SK-N-SH (cell line): Measurements from ENCODE around the gene SPO11. TPM values are rescaled to one million over a fixed set of nuclear protein-coding genes. Genes with fewer than 3 reads are reported as not detected.

Source experiments
- CTCF ChIA-PET: fragments of 300-600, 350-600 bp; formaldehyde crosslinking; extraction: SDS; loops from one replicate; lab custom pipeline; 2021; lab: Yijun Ruan, JAX
- POLR2A ChIA-PET: fragments of 350-600 bp; sonication (Branson Sonifier 250); formaldehyde crosslinking; extraction: SDS; loops from one replicate; lab custom pipeline; 2020; ENCODE audit warnings: antibody characterized with exemption, inconsistent platforms; lab: Yijun Ruan, JAX
- DNase-seq: peaks from one replicate; pipeline ENCODE4 v3.0.0; 2012
- H2AFZ ChIP-seq: fragments of 200-600 bp; sonication (generic); 2 replicates; pipeline ENCODE4 v1.8.1; 2016; ENCODE audit warnings: antibody characterized with exemption, mild to moderate bottlenecking, low read depth
- H3F3A ChIP-seq: fragments of 200-600 bp; sonication (generic); replicated peaks from 2 replicates; pipeline ENCODE3; 2016; ENCODE audit warnings: antibody characterized with exemption, mild to moderate bottlenecking; ENCODE audit not compliant: insufficient read depth
- H3K27ac ChIP-seq, 2 experiments: fragments of 200-500 bp in 1 of 2; fragments of 200-600 bp in 1 of 2; sonication (Bioruptor generic) in 1 of 2; sonication (generic), shearing (Covaris generic) in 1 of 2; 2 replicates each; pipeline versions ENCODE4 v1.5.1 to v1.6.1; 2014 to 2016; ENCODE audit warnings: low read depth in 2 of 2, inconsistent platforms in 1 of 2, low read length in 1 of 2, mild to moderate bottlenecking in 1 of 2, mixed read lengths in 1 of 2
- H3K27me3 ChIP-seq: fragments of 200-600 bp; sonication (generic), shearing (Covaris generic); 2 replicates; pipeline ENCODE4 v1.6.1; 2016; ENCODE audit warnings: mixed run types; ENCODE audit not compliant: insufficient read depth
- H3K36me3 ChIP-seq, 2 experiments: fragments of 200-500 bp in 1 of 2; fragments of 200-600 bp in 1 of 2; sonication (Bioruptor generic) in 1 of 2; sonication (generic) in 1 of 2; replicated peaks in 1 of 2; 2 replicates each; pipeline versions ENCODE3 to v1.5.1; 2014 to 2016; ENCODE audit warnings: low read length in 1 of 2, mild to moderate bottlenecking in 1 of 2; ENCODE audit not compliant: insufficient read depth in 2 of 2, control insufficient read depth in 1 of 2
- H3K4me1 ChIP-seq, 2 experiments: fragments of 200-500 bp in 1 of 2; fragments of 200-600 bp in 1 of 2; sonication (Bioruptor generic) in 1 of 2; sonication (generic), shearing (Covaris generic) in 1 of 2; 2 replicates each; pipeline versions ENCODE4 v1.5.1 to v1.6.1; 2014 to 2016; ENCODE audit warnings: low read depth in 1 of 2, low read length in 1 of 2, mixed run types in 1 of 2; ENCODE audit not compliant: insufficient read depth in 2 of 2, control insufficient read depth in 1 of 2
- H3K4me2 ChIP-seq: fragments of 200-600 bp; sonication (generic), shearing (Covaris generic); 2 replicates; pipeline ENCODE4 v1.6.1; 2017; ENCODE audit warnings: mixed run types
- H3K4me3 ChIP-seq, 2 experiments: fragments of 200-500 bp in 1 of 2; fragments of 200-600 bp in 1 of 2; sonication (Bioruptor generic) in 1 of 2; sonication (generic), shearing (Covaris generic) in 1 of 2; 2 replicates each; pipeline versions ENCODE4 v1.5.1 to v1.8.1; 2014 to 2016; ENCODE audit warnings: low read depth in 2 of 2, inconsistent platforms in 1 of 2, low read length in 1 of 2, mild to moderate bottlenecking in 1 of 2, mixed read lengths in 1 of 2, moderate library complexity in 1 of 2
- H3K79me2 ChIP-seq: fragments of 200-600 bp; sonication (generic); 2 replicates; pipeline ENCODE4 v1.8.1; 2017; ENCODE audit warnings: mild to moderate bottlenecking; ENCODE audit not compliant: insufficient read depth
- H3K9ac ChIP-seq: fragments of 200-600 bp; sonication (generic); 2 replicates; pipeline ENCODE4 v1.6.1; 2017; ENCODE audit warnings: mixed run types
- H3K9me2 ChIP-seq: fragments of 200-600 bp; sonication (generic); 2 replicates; pipeline ENCODE4 v1.6.1; 2017; ENCODE audit warnings: mixed run types
- H3K9me3 ChIP-seq: fragments of 200-600 bp; sonication (generic); 2 replicates; pipeline ENCODE4 v1.6.1; 2017; ENCODE audit warnings: mixed run types, mild to moderate bottlenecking, moderate library complexity
- H4K20me1 ChIP-seq: fragments of 200-600 bp; sonication (generic); 2 replicates; pipeline ENCODE4 v1.6.1; 2017; ENCODE audit warnings: mild to moderate bottlenecking, mixed run types; ENCODE audit not compliant: insufficient read depth
- CTCF ChIP-seq: fragments of 200-600 bp; sonication (generic); IDR thresholded peaks from 2 replicates; pipeline ENCODE4 v1.6.1; 2017; ENCODE audit warnings: antibody characterized with exemption, mild to moderate bottlenecking, moderate library complexity
- EZH2phosphoT487 ChIP-seq: fragments of 200-600 bp; sonication (generic); IDR thresholded peaks from 2 replicates; pipeline ENCODE4 v1.6.1; 2017; ENCODE audit warnings: low read depth, mixed run types, mild to moderate bottlenecking, antibody characterized with exemption, moderate library complexity, borderline replicate concordance
- GATA2 ChIP-seq: sonication (generic); formaldehyde crosslinking; IDR thresholded peaks from 2 replicates; pipeline ENCODE4 v1.5.0; 2020; ENCODE audit warnings: mild to moderate bottlenecking, missing genetic modification reagents
- JUND ChIP-seq: IDR thresholded peaks from 2 replicates; pipeline ENCODE4 v1.4.0; 2012
- MAX ChIP-seq: IDR thresholded peaks from 2 replicates; pipeline ENCODE4 v1.4.0; 2012; ENCODE audit warnings: low read depth
- MEF2A ChIP-seq: IDR thresholded peaks from 2 replicates; pipeline ENCODE4 v1.4.0; 2012; ENCODE audit warnings: low read depth, borderline replicate concordance
- MXI1 ChIP-seq: IDR thresholded peaks from 2 replicates; pipeline ENCODE4 v1.6.1; 2012; ENCODE audit warnings: mild to moderate bottlenecking, low read depth, low read length, improper control_type of control experiment
- NFIC ChIP-seq: IDR thresholded peaks from 2 replicates; pipeline ENCODE4 v1.4.0; 2012; ENCODE audit warnings: borderline replicate concordance
- NRF1 ChIP-seq: IDR thresholded peaks from 2 replicates; pipeline ENCODE4 v1.6.1; 2012; ENCODE audit warnings: low read depth, mild to moderate bottlenecking, low read length
- PBX3 ChIP-seq: IDR thresholded peaks from 2 replicates; pipeline ENCODE4; 2012
- REST ChIP-seq: IDR thresholded peaks from 2 replicates; pipeline ENCODE4 v1.6.1; 2012; ENCODE audit warnings: mild to moderate bottlenecking, low read depth, low read length, moderate library complexity
- RFX5 ChIP-seq: IDR thresholded peaks from 2 replicates; pipeline ENCODE4 v1.6.1; 2012; ENCODE audit warnings: mild to moderate bottlenecking, improper control_type of control experiment, low read length
- RXRA ChIP-seq: IDR thresholded peaks from 2 replicates; pipeline ENCODE4 v1.4.0; 2012; ENCODE audit warnings: low read depth, mild to moderate bottlenecking, borderline replicate concordance
- SIN3A ChIP-seq: IDR thresholded peaks from 2 replicates; pipeline ENCODE4 v1.6.1; 2012; ENCODE audit warnings: low read depth, mild to moderate bottlenecking, low read length, moderate library complexity, borderline replicate concordance
- SMC3 ChIP-seq: IDR thresholded peaks from 2 replicates; pipeline ENCODE4 v1.6.1; 2012; ENCODE audit warnings: low read depth, low read length, improper control_type of control experiment
- TCF12 ChIP-seq: IDR thresholded peaks from 2 replicates; pipeline ENCODE4 v1.4.0; 2012
- USF1 ChIP-seq: IDR thresholded peaks from 2 replicates; pipeline ENCODE4 v1.4.0; 2012; ENCODE audit warnings: low read depth, borderline replicate concordance
- YY1 ChIP-seq: IDR thresholded peaks from 2 replicates; pipeline ENCODE4 v1.4.0; 2012; ENCODE audit warnings: low read depth, mild to moderate bottlenecking
- ZBTB33 ChIP-seq: IDR thresholded peaks from 2 replicates; pipeline ENCODE4 v1.4.0; 2012; ENCODE audit warnings: low read depth, borderline replicate concordance
- WGBS: methylation state at CpG from one replicate; pipeline ENCODE4 v1.1.6; 2017; ENCODE audit warnings: low lambda C conversion rate; 5-methylcytosine and 5-hydroxymethylcytosine counted together
- polyA plus RNA-seq, 3 experiments: library from polyadenylated mRNA; depleted of rRNA; stranded (reverse); fragments of >200 nt; gene quantifications; 2 replicates each; pipeline ENCODE4 v1.2.3, GENCODE V29; 2012

The SPO11 gene
- polyA plus RNA-seq, 1 of the 3 experiments (the other 2 are of a cell fraction): not detected

- ChIA-PET CTCF (no interaction called here), POLR2A (no interaction called here)
- no peak overlapping the region for H3K4me3 ChIP-seq
- peaks cover 0 to 13% of the 10 kb centered on the region in 2 experiments; a peak in 2 of 4 replicates for H3K4me1 ChIP-seq
- no peak overlapping the region for H3K9ac ChIP-seq
- H3K9me2 ChIP-seq: no peaks in the 10 kb centered on the region
- TF ChIP-seq CTCF (peak; percentile 16; the same call in 1 of the 2 replicates), TCF12 (no peak)
- H3K27ac ChIP-seq: no peak overlapping the region
- H4K20me1 ChIP-seq: peaks cover 11% of the 10 kb centered on the region
- peaks cover 14% of the 10 kb centered on the region for H3F3A ChIP-seq
- DNase-seq: no peak
- no peaks in the 10 kb centered on the region for H3K9me3 ChIP-seq
- peaks cover 49% of the 10 kb centered on the region for H3K79me2 ChIP-seq
- WGBS: 97% methylated on average over 9 of the region's 9 CpGs
- no peak overlapping the region for H2AFZ ChIP-seq
- peaks cover 0 to 41% of the 10 kb centered on the region in 2 experiments for H3K36me3 ChIP-seq
- no peak overlapping the region for H3K4me2 ChIP-seq
- H3K27me3 ChIP-seq: no peaks in the 10 kb centered on the region
These were observed 23.7 kb downstream of the SPO11 start for GRCh38 chr20:57353351-57353750.

GRCh38 chr20:57361517-57361916 is 31.9 kb downstream of the SPO11 start:
- no peak overlapping the region for H3K27ac ChIP-seq
- ChIA-PET POLR2A (no interaction called here), CTCF (interaction anchor here (1.3 to 4.2 kb wide), 2 partner anchors 19 to 271 kb away, joined by 3 to 20 read pairs; no protein-coding TSS in a partner anchor)
- TF ChIP-seq ZBTB33 (no peak), REST (no peak), MEF2A (no peak), SIN3A (no peak), GATA2 (CRISPR knock-in tag) (no peak), JUND (peak; percentile 68), NRF1 (no peak), MXI1 (no peak), RFX5 (no peak), NFIC (peak; percentile 60), EZH2phosphoT487 (no peak), SMC3 (no peak), RXRA (no peak), USF1 (no peak), MAX (no peak), PBX3 (peak; percentile 79), YY1 (no peak)

More at GRCh38 chr20:57361517-57361916, 31.9 kb downstream of the SPO11 start:
- no peaks in the 10 kb centered on the region for H3K9me2 ChIP-seq
- peaks cover 10% of the 10 kb centered on the region for H3F3A ChIP-seq
- no peaks in the 10 kb centered on the region for H4K20me1 ChIP-seq
- no peaks in the 10 kb centered on the region for H3K9me3 ChIP-seq
- H3K4me3 ChIP-seq: no peak overlapping the region
- no peaks in the 10 kb centered on the region for H3K27me3 ChIP-seq
- H3K4me2 ChIP-seq: peak overlapping the region; percentile 35; the same call in 1 of the 2 replicates
- H3K36me3 ChIP-seq: peaks cover 40 to 53% of the 10 kb centered on the region in 2 experiments
- no peak for DNase-seq
- peaks cover 30% of the 10 kb centered on the region for H3K79me2 ChIP-seq
- no peak overlapping the region for H3K9ac ChIP-seq
- H3K4me1 ChIP-seq: no peaks in the 10 kb centered on the region
- WGBS: 43% methylated on average over 6 of the region's 6 CpGs
- no peak overlapping the region for H2AFZ ChIP-seq
